ENCODE data around the gene ZNF138.

DNA sequence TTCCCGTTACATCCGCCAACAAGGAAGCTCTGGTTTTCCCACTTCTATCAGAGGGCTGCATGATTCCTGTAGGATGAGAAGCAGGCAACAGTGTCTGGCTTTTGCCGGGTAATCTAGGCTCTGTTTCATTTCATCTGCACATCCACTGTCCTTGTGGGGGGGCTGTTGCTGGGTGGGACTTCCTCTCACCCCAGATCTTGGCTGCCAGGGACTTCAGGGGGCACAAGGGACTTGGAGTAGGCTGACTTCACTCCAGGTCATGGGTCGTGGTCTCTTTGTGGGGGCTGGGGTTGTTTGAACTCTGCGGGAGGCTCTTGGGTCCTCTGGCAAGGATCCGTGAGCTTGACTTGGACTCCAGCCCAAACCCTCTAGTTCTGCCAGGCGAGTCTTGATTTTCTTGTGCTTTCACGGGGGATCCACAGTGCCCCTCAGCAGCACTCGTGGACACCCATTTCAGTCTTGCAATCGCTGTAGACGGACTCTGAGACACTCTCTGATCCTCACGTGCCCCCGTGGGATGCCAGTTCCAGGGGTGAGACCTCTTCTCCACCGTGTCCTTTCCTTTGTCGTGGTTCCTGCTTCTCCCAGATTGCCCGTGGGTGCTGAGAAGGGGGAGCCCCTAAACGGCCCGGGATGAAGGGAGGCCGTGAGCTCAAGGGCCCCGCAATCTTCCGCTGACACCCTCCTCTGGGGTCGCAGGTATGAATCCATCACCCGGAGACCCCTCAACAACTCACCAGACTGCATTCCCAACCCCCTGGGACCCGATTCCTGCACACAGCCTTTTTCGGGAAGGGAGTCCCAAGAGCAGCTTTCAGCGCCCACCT is 87.4 kb downstream of the ZNF138 start:
- TF ChIP-seq POLR2AphosphoS5 (IDR thresholded peaks at IDR 0.05) = no peak
- TF ChIP-seq CTCF (IDR thresholded peaks at IDR 0.05 in 8 of 11, conservative IDR thresholded peaks at IDR 0.05 in 3 of 11) = no peak

All from spleen (tissue), 7 donors.